IPS-20b (cell line): ENCODE measurements around the gene ATP2B3.

ENCODE experiments used
- H3K27ac ChIP-seq: one replicate; pipeline ENCODE4 v1.5.1; 2013; ENCODE audit warnings: low read length
- H3K27me3 ChIP-seq: 2 replicates; pipeline ENCODE4 v1.6.1; 2013; ENCODE audit warnings: mild to moderate bottlenecking, low read length, inconsistent platforms; ENCODE audit not compliant: insufficient read depth
- H3K36me3 ChIP-seq: 2 replicates; pipeline ENCODE4 v1.6.1; 2013; ENCODE audit warnings: low read depth, mild to moderate bottlenecking, inconsistent platforms, low read length, moderate library complexity; ENCODE audit not compliant: insufficient read depth
- H3K4me1 ChIP-seq: 2 replicates; pipeline ENCODE4 v1.6.1; 2013; ENCODE audit warnings: mild to moderate bottlenecking, control low read depth, inconsistent platforms, low read length, moderate library complexity; ENCODE audit not compliant: insufficient read depth
- H3K4me3 ChIP-seq: 2 replicates; pipeline ENCODE4 v1.5.1; 2013; ENCODE audit warnings: mild to moderate bottlenecking, low read length, inconsistent platforms
- H3K9ac ChIP-seq: 2 replicates; pipeline ENCODE4 v1.6.1; 2013; ENCODE audit warnings: low read depth, mild to moderate bottlenecking, inconsistent platforms, low read length, moderate library complexity
- H3K9me3 ChIP-seq: 2 replicates; pipeline ENCODE4 v1.6.1; 2013; ENCODE audit warnings: mild to moderate bottlenecking, low read depth, low read length, inconsistent platforms; ENCODE audit not compliant: insufficient read depth

The ATP2B3 gene

GRCh38 chrX:153578889-153579288 is 61.4 kb downstream of the ATP2B3 start:
- Histone ChIP-seq H3K9me3 (no peaks in the 10 kb centered on the region), H3K4me3 (no peak overlapping the region), H3K27ac (no peak overlapping the region), H3K9ac (no peak overlapping the region), H3K4me1 (no peaks in the 10 kb centered on the region; the same call in 1 of the 2 replicates), H3K27me3 (no peaks in the 10 kb centered on the region), H3K36me3 (no peaks in the 10 kb centered on the region)

- H3K9ac ChIP-seq: no peak overlapping the region
- no peak overlapping the region for H3K27ac ChIP-seq
- H3K4me1 ChIP-seq: no peaks in the 10 kb centered on the region; the same call in 1 of the 2 replicates
- no peaks in the 10 kb centered on the region for H3K9me3 ChIP-seq
- H3K27me3 ChIP-seq: no peaks in the 10 kb centered on the region
- H3K36me3 ChIP-seq: no peaks in the 10 kb centered on the region
- H3K4me3 ChIP-seq: no peak overlapping the region
These were observed 63.4 kb downstream of the ATP2B3 start for GRCh38 chrX:153580700-153581386.

- no peaks in the 10 kb centered on the region for H3K27me3 ChIP-seq
- H3K4me3 ChIP-seq: no peak overlapping the region
- H3K36me3 ChIP-seq: no peaks in the 10 kb centered on the region; the same call in 1 of the 2 replicates
- no peak overlapping the region for H3K27ac ChIP-seq
- H3K9me3 ChIP-seq: no peaks in the 10 kb centered on the region
- H3K4me1 ChIP-seq: no peaks in the 10 kb centered on the region; the same call in 1 of the 2 replicates
- no peak overlapping the region for H3K9ac ChIP-seq
These were observed 65.5 kb downstream of the ATP2B3 start for GRCh38 chrX:153582896-153583295.

DNA sequence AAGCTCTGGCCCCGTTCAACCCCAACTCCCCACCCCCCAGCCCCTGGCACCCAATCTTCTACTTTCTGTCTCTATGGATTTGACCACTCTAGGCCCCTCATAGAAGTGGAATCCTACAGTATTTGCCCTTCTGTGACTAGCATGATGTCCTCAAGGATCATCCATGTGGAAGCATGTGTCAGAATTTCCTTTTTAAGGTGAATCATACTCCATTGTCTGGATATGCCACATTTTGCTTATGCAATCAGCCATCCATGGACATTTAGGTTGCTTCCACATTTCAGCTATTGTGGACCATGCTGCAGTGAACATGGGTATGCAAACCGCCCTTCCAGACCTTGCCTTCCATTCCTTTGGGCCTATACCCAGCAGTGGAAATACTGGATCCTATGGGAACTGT is 66.0 kb downstream of the ATP2B3 start:
- Histone ChIP-seq H3K9me3 (no peaks in the 10 kb centered on the region), H3K9ac (no peak overlapping the region), H3K27ac (no peak overlapping the region), H3K4me3 (no peak overlapping the region), H3K27me3 (no peaks in the 10 kb centered on the region), H3K4me1 (no peaks in the 10 kb centered on the region; the same call in 1 of the 2 replicates), H3K36me3 (no peaks in the 10 kb centered on the region; the same call in 1 of the 2 replicates)

DNA sequence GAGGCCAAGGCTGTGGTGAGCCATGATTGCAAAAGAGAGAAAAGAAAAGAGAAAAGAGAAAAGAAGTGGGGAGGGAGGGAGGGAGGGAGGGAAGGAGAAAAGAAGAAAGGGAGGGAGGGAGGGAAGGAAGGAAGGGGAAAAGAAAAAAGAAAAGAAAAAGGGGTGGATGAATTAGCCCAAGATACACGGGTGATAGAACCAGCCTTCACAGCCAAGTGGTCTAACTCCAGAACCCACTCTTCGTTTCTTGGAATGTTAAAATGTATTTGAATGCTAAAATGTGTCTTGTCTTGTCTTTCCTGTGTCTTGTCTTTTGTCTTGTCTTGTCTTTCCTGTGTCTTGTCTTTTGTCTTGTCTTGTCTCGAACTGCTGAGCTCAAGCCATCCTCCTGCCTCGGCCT is 68.4 kb downstream of the ATP2B3 start:
- no peaks in the 10 kb centered on the region for H3K27me3 ChIP-seq
- H3K9me3 ChIP-seq: no peaks in the 10 kb centered on the region
- H3K4me3 ChIP-seq: no peak overlapping the region
- H3K36me3 ChIP-seq: no peaks in the 10 kb centered on the region; the same call in 1 of the 2 replicates
- no peaks in the 10 kb centered on the region for H3K4me1 ChIP-seq
- no peak overlapping the region for H3K9ac ChIP-seq
- H3K27ac ChIP-seq: no peak overlapping the region

GRCh38 chrX:153587342-153587741 is 69.9 kb downstream of the ATP2B3 start:
- no peak overlapping the region for H3K4me3 ChIP-seq
- no peaks in the 10 kb centered on the region for H3K27me3 ChIP-seq
- no peaks in the 10 kb centered on the region for H3K9me3 ChIP-seq
- H3K4me1 ChIP-seq: no peaks in the 10 kb centered on the region
- H3K27ac ChIP-seq: no peak overlapping the region
- H3K9ac ChIP-seq: no peak overlapping the region
- H3K36me3 ChIP-seq: no peaks in the 10 kb centered on the region; the same call in 1 of the 2 replicates

GRCh38 chrX:153588021-153588781 is 70.8 kb downstream of the ATP2B3 start:
- no peaks in the 10 kb centered on the region for H3K27me3 ChIP-seq
- no peak overlapping the region for H3K4me3 ChIP-seq
- no peaks in the 10 kb centered on the region for H3K4me1 ChIP-seq
- H3K9me3 ChIP-seq: no peaks in the 10 kb centered on the region
- H3K36me3 ChIP-seq: no peaks in the 10 kb centered on the region; the same call in 1 of the 2 replicates
- H3K27ac ChIP-seq: no peak overlapping the region
- H3K9ac ChIP-seq: no peak overlapping the region

GRCh38 chrX:153588782-153589446 is 71.5 kb downstream of the ATP2B3 start:
- no peaks in the 10 kb centered on the region for H3K9me3 ChIP-seq
- no peak overlapping the region for H3K4me3 ChIP-seq
- peaks cover 5% of the 10 kb centered on the region; the same call in 1 of the 2 replicates for H3K36me3 ChIP-seq
- H3K27me3 ChIP-seq: no peaks in the 10 kb centered on the region
- H3K27ac ChIP-seq: no peak overlapping the region
- no peak overlapping the region for H3K9ac ChIP-seq
- no peaks in the 10 kb centered on the region for H3K4me1 ChIP-seq

- no peaks in the 10 kb centered on the region for H3K27me3 ChIP-seq
- H3K36me3 ChIP-seq: peaks cover 7% of the 10 kb centered on the region; the same call in 1 of the 2 replicates
- H3K9me3 ChIP-seq: no peaks in the 10 kb centered on the region
- no peak overlapping the region for H3K27ac ChIP-seq
- H3K9ac ChIP-seq: no peak overlapping the region
- no peak overlapping the region for H3K4me3 ChIP-seq
- no peaks in the 10 kb centered on the region for H3K4me1 ChIP-seq
These were observed 73.8 kb downstream of the ATP2B3 start for GRCh38 chrX:153590961-153591956.

- no peak overlapping the region for H3K9ac ChIP-seq
- no peak overlapping the region for H3K4me3 ChIP-seq
- H3K27me3 ChIP-seq: no peaks in the 10 kb centered on the region
- no peaks in the 10 kb centered on the region for H3K9me3 ChIP-seq
- H3K27ac ChIP-seq: no peak overlapping the region
- H3K36me3 ChIP-seq: peaks cover 7% of the 10 kb centered on the region; the same call in 1 of the 2 replicates
- H3K4me1 ChIP-seq: no peaks in the 10 kb centered on the region
These were observed 74.8 kb downstream of the ATP2B3 start for GRCh38 chrX:153592091-153592833.
